Measurements from ENCODE around the gene PRR9.

PRR9 gene

GRCh38 chr1:153231363-153231762, 14.0 kb downstream of the PRR9 start:
- DNase-seq: no peak

- DNase-seq: no peak
Measured at GRCh38 chr1:153231785-153232184, 14.4 kb downstream of the PRR9 start.

- DNase-seq: no peak
Measured at GRCh38 chr1:153232553-153232952, 15.2 kb downstream of the PRR9 start.

GRCh38 chr1:153233448-153233847, 16.1 kb downstream of the PRR9 start:
- no peak for DNase-seq

GRCh38 chr1:153238527-153238926, 21.1 kb downstream of the PRR9 start:
- no peak for DNase-seq

- no peak for DNase-seq
Measured at GRCh38 chr1:153242160-153242559, 24.8 kb downstream of the PRR9 start.

GRCh38 chr1:153245466-153245865, 28.1 kb downstream of the PRR9 start:
- DNase-seq: no peak

- DNase-seq: no peak
Measured at GRCh38 chr1:153246018-153246417, 28.6 kb downstream of the PRR9 start.

- no peak for DNase-seq
Measured at GRCh38 chr1:153246825-153247224, 29.4 kb downstream of the PRR9 start.

GRCh38 chr1:153248176-153248879, 30.9 kb downstream of the PRR9 start:
- no peak for DNase-seq

GRCh38 chr1:153250166-153250565, 32.8 kb downstream of the PRR9 start:
- DNase-seq: no peak

GRCh38 chr1:153251087-153251486, 33.7 kb downstream of the PRR9 start:
- no peak for DNase-seq

GRCh38 chr1:153251562-153251961, 34.2 kb downstream of the PRR9 start:
- no peak for DNase-seq

GRCh38 chr1:153251988-153252387, 34.6 kb downstream of the PRR9 start:
- DNase-seq: no peak

- DNase-seq: no peak
Measured at GRCh38 chr1:153253076-153253475, 35.7 kb downstream of the PRR9 start.

- no peak for DNase-seq
Measured at GRCh38 chr1:153253693-153254092, 36.3 kb downstream of the PRR9 start.

- no peak for DNase-seq
Measured at GRCh38 chr1:153259387-153259786, 42.0 kb downstream of the PRR9 start, which contains the start of gene LORICRIN. TSS of gene LORICRIN (plus strand) at chr1:153259687. CDS start at chr1:153260950, 1,263 bp downstream.

- DNase-seq: peak; percentile 22
Measured at GRCh38 chr1:153260585-153261280, 43.3 kb downstream of the PRR9 start.

- peak; percentile 31 for DNase-seq
Measured at GRCh38 chr1:153261281-153262069, 44.1 kb downstream of the PRR9 start.

GRCh38 chr1:153262070-153262366, 44.6 kb downstream of the PRR9 start:
- no peak for DNase-seq

GRCh38 chr1:153262462-153263157, 45.2 kb downstream of the PRR9 start:
- no peak for DNase-seq

- no peak for DNase-seq
Measured at GRCh38 chr1:153265457-153265856, 48.1 kb downstream of the PRR9 start.

Measured in CD4-positive, alpha-beta T cell treated with Interleukin-17A for 1 hour (primary cell).